ENCODE results near the gene PHKA2.

The PHKA2 gene

DNA sequence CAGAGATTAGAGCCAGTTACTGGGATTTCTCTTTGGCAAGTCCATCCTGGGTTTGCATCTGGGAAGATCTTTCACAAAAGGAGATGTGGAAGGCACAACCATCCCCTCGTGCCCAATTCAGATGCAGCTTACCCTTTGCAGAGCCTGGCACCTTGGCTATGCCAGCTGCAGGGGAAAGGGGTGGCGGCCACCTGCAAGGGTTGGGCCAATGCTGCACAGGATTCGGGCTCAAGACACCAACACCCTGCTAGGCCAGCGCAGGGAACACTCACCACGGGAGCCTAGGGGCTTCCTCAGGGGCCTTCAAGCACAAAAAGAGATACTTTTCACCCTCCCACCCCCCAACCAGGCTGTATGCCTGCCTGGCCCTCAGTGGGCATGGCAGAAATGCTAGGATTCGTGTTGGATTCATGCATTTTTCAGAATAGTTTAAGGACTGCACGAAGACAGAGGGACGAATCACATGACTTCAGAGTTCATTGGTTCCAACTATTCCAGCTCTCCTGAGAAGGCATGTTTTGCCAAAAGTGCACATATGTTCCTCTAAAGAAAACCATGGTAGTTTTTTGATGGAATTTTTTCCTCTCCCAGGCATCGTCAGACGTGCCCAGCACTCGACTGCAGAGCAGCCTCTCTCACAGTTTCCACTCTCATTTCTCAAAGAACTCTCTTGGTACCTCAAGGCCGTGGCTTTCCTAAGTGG lies 94.4 kb downstream of the PHKA2 start:
- DNase-seq: no peak

DNA sequence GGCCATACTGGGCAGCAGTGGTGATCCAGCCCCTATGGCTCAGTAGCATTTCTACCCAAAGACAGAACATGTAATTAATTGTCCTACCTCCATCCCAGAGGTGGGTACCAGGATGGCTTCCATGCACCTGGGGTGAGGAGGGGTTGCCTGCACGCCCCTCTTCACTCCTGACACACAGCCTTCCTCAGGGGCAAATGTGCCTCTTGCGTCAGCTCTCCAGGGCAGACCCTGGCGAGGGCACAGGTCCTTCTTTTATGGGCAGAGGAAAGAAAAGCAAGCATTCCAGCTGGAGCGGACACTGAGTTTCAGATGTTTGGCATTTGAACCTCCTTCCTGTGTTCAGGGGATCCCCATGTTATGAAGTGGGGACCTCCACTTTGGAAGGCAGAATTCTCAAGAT lies 95.6 kb downstream of the PHKA2 start:
- no peak for DNase-seq

DNA sequence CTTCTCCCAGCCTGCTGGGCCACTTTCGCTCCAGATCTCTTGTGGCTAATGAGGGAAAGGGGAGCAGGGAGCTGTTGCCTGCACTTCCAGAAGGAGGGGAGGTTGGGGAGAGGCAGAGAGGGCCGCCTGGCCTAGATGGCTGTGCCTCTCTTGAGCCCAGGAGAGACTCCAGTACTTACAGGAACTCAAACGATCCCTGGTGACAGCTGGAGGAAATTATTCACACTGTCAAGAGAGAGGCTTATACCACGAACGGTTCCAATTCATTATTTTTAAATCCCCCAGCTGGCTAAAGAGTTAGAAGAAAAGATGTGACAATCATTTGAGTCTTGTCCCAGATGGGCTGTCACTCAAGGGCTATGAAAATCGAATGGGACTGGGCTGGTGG lies 96.1 kb downstream of the PHKA2 start:
- DNase-seq: no peak

DNA sequence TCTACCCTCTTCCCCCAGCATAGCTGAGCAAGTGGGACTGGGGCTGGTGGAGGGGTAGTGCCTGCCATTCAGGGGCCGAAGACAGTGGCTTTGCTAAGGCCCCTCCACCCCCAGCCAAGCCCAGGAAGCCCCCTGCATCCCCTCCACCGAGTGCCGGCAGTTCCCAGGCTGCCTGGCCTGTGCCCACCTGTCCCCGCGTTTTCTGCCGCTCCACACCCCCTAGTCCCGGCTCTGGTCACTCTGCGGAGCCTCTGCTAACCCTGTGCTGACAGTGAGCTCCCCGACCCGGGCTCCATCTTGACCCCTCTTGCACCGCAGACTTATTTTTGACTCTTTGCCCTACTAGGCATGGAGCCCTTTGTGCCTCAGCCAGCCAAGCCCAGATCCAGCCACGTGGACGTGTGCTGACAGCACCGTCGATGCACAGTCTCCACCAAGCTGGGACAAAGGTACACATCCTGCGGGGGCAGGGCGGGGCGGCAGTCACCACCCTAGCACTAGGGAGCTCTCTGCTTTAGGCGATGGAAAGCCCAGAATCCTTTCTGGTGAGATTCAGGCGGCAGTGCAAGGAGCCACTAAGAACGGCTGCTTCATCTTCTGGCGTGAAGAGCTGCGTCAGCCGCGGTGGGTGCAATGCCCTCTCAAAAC lies 96.6 kb downstream of the PHKA2 start:
- no peak for DNase-seq

DNA sequence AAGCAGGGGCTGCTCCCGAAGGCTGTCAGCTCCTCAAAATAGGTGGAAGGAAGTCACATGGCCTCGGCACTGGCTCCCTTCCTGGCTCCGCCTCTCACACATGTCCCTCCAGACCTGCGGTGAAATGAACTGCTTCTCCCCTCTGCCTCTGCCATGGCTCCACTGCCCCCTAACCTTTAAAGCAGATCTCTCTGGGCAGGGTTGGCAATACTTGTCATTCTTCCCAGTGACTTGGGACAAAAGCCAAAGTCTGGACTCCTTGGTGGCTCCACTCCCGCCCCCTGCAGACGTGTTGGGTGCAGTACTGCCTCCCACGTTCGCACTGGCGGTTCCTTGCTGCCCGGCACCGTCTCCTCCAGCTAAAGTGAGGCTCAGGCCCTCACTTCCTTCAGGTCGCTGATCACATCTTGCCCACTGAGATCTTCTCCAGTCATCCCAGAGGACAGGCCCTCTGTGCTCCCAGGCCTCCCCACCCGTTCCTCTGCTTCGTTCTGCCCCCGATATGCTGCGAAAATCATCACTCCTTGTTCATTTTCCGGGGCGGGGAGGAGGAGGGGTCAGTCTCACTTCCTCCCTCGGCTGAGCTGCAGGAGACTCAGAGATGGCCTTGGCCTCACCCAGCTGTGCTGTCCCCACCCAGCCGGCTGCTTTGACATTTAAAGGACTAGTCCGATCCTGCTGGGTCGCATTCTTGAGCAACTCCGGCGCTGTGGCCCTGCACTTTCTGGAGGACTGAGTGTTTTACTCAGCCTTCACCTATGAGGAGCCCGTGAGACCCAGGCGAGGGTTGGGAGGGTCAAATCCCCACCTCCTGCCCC lies 97.4 kb downstream of the PHKA2 start:
- peak; percentile 34 for DNase-seq

DNA sequence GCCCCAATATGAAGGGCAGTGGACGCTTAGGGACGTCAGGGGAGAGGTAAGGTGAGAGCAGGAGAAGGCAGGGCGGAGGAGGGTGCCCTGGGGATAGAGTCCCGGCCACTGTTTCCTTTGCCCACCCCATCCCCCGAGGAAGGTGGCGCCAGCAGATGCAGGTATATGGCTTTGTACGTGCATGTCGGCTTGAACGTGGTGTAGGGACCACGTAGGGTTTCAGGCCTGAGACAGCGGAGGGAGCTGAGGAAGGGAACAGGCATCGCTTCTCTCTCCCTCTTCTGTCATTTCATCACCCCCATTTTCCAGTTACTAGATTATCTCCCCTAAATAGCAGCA lies 97.9 kb downstream of the PHKA2 start:
- DNase-seq: no peak

DNA sequence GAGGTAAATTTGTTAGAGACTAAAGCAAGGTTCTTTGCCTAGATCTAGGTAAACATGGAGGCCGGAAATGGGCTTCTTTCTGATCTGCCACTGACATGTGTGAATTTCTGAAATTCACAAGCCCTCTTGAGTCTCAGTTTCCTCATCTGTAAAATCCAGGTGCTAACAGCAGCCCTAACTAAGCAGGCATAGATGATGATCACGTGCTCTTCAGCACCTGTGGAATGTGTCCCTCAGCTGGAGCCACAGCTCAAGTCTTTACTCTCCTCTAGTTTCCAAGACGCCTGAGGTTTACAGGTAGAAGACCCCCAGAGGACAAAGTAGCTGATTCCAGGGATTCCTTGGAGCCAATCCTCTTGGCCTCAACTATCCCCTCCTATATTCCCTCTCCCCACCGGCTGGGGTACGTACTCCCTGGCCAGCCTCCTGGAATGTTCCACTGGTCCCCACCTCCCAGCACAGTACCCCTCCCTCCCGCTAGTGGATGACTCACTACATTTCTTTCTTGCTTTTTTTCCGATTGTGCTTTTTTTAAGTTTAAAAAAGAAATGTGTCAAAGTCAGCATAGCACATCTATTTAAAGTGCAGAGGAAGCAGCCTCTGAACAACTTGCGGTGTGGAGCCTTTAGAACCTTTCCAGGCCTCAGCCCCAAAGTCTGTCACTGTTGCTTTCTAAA lies 98.4 kb downstream of the PHKA2 start:
- peak; percentile 41 for DNase-seq

DNA sequence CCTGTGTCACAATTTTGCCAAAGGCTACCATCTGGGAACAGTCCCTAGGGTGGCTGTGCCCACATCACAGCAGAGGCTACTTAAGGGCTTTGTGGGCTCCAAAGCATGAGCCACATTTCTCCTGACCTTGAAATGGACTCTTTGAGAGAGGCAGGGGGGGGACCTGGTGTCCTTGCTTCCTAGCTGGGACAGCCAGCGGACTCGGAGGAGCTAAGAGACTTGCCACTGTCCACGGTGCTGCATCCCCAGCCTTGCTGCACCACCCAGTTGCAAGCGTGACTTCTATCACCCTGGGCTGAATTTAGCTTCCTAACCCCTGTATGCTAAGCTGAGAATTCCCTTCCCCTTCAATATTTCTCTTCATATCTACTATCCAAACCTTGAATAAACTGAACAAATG lies 99.0 kb downstream of the PHKA2 start:
- no peak for DNase-seq

DNA sequence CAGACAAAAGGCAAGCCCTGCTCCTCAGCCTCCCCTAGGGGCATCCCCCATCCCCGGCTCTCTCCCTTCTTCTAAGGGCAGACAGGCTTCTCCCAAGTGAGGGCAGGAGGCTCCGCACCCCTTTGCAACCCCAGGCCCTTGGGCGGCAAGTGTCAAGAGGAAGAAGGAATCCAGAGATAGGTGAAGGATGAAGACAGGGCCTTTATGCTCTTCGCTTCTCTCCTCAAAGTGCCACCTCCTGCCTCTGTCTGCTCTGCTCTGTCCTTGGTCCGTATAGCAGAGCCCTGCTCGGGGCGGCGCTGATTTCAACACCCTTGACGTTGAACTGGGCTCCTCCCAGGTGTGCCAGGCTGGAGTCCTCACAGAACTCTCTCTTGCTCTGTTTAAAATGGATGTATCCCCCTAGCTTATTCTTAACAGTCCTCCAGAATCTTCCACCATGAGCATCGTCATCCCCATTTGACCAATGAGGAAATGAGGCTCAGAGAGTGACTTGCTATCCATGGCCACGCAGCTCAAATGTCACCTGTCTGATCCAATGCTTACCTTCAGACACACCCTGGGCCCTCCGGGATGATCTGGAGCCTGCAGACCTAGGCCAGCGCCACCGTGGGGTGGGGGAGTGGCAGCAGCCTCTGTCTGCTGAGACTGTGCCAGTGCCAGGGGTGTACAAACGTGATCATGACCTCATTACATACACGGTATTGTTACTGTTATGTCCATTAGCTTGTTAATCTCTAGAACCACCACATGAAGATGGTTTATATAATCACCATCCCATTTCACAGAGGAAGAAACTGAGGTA lies 99.8 kb downstream of the PHKA2 start:
- no peak for DNase-seq

DNA sequence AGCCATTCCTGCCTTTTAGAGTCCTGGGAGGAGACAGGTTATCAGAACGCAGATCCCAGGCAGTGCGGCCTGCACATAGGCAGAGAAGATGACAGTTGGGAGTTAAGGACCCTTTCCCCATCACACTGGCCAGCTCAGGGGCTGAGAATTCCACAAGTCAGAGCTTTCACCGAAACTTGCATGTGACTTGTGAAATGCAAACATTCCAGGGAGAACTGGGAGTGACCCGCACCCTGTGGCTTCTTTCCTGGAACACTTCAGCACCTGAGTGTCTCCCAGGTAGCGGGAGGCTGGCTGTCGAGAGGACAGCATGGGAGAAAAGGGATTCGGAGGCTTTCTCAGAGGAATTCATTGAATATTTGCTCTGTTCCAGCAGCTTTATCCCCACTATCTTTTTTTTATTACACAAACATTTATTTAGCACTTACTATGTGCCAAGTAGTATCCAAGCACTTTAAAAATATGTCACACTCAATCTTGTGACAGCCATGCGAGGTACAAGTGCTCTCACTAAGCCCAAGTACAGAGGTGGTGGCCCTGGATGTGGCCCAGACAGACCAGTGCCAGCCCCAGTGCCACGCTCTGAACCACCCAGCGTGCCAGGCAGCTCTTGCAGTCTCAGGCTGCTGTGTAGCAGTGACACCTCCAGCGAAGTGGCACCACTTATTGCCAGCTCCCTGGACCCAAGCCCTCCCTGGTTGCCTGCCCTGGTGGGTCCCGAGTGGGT lies 100.5 kb downstream of the PHKA2 start:
- no peak for DNase-seq

DNA sequence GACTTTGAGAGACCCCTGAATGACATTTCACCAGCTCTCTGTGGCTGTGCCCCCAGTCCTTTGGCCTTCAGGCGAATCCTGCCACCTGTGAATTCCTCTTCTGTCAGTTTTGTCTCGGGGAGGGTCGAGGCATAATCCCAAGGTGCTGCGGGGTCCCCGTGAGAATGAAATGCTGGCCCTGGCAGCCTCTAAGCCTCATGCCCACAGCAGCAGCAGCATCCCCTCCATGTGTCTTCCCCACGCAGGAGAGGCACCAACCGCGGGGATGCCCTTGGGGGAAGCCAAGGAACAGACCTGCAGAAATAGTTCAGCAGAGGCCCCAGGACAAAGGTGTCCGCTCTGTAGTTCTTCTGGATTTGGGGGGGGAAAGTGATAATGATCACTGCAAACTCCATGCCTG lies 104.8 kb downstream of the PHKA2 start:
- DNase-seq: no peak

DNA sequence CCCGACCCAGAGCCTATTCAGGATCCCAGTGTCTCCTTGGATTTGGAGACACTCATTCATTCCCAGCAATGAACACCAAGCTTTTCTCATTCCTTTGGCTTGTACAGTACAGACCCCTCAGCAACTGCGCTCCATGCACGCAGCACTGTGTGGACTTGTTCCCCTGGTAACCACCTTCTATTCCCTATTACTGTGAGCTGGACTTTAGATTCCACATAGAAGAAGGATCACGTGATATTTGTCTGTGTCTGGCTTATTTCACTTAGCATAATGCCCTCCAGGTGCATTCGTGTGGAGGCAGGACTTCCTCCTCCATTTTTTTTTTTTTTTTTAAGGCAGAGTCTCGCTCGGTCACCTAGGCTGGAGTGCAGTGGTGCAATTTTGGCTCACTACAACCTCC lies 106.4 kb downstream of the PHKA2 start:
- DNase-seq: no peak

DNA sequence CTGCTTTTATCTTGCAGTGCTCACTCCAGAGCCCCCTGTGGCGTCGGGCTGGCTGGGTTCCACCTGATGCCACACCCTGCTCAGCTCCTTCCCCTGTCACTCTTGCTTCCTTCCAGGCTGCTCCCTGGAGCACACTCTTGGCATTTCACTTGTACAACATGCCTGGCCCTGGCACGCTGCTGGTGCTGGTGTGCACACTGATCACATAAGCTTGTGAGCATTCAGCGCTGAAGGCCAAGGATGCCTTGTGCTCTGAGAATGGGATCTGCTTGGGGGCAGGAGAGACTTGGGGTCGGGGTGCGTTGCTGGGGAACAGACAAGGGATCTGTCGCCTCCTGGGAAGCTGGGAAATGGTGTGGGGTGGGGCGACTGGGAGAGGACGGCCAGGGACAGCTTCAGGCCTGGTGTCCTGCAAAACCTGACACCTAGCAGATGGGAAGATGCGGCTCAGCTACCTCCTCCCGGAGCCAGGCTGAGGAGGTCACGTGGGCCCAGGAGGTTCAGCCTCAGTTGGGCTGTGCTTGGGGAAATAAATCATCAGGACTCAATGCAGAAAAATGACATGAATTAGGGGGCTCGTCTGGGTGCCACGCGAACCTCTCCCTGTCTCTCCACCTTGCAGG lies 108.5 kb downstream of the PHKA2 start:
- DNase-seq: no peak

DNA sequence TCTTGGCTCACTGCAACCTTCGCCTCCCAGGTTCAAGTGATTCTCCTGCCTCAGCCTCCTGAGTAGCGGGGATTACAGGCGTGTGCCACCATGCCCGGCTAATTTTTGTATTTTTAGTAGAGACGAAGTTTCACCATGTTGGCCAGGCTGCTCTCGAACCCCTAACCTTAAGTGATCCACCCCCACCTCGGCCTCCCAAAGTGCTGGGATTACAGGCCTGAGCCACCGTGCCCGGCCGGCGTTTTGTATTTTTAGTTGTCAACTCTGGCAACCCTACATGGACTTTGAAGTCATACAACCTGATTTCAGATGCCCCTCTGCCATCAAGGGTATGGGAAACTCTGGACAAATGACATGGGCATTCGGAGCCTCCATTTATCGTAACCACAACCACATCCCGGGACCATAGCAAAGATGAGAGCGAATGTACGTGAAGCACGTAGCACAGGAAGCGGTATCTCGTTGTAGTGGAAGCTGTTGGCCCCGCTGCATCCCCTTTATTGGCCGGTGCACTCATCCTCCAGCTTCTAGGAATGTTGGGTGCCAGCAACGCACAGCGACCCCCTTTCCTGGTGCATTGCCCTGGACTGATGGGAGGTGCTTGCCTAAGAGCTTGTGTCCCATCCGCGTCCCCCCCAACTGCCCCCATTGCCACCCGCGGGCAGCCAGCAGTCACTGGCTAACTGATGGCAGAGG lies 109.2 kb downstream of the PHKA2 start:
- no peak for DNase-seq

DNA sequence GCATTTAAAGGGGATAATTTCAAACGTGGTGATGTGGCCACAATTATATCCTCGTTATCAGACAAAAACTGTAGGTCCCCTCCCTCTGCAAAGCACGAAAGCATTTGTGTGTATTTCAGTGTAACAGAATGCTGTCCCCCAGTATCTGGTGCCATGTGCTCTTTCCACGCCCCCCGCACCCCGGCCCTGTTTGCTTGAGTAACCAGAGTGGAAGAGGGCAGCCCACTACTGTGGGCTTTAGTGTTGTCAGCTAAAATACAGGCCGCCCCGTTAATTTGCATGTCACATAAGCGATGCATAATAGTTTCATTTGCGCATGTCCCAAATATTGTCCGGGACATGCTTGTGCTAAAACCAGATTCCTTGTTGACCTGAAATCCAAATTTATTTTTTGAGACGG lies 110.1 kb downstream of the PHKA2 start:
- DNase-seq: no peak

DNA sequence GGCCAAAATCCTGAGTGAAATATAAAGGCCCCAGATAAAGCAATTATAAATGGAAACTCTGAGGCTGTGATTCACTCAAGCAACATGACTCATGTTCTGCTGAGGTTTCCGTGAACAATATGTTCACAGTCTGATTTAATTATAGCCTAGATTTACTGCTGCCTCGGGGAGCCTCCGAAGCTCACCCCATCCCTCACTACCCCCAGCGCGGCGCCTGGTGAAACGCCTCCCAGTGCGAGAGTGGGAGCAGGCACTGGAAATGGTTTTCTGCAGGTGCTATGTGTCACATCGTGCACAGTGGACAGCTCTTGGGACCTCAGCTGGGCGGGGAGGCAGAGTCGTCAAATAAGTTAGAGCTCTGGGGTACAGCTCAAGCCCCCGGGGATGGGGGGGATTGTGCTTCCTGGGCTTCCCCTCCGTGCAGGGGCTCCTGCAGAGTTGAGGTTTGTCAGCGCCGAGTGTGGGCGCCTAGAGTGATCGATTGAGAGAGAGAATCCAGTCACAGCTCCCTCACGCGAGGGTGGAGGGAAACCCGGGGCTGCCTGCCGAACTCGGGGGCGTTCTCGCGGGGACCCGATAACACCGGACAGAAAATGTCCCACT lies 110.6 kb downstream of the PHKA2 start:
- DNase-seq: peak; percentile 75

DNA sequence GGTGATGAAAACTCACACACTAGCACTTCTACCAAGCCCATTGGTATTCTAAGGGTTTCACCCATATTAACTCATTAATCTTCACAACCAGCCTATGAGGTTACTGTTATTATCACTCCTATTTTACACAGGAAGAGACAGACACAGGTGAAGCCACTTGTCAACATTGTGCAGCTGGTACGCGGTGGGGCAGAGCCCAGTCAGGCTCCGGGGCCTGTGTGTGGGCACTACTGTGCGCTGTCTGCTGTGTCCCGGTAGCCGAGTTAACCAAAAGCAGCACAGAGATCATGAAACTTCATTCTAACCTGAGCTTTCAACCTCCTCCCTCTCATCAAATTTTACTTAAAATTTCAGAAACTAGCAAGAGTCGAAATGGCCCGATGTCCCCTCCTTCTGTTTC lies 111.3 kb downstream of the PHKA2 start:
- no peak for DNase-seq

DNA sequence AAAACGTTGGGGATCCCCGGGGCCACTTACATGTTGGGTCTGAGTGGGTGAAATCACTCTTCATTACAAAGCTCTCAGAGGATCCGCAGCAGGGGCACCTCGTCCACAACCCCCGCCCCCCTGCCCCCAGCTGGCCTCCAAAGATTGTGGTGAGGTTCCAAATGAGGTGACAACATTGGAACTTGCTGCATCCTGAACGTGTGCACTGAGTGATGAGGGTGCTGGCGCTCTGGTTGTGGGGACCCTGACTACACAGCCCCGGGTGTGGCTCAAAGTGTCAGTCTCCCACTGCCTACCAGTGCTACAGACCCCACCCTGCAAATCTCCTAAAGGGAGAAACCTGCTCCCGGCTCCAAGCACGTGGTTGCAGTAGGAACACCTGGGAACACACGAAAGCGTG lies 111.9 kb downstream of the PHKA2 start:
- DNase-seq: no peak

DNA sequence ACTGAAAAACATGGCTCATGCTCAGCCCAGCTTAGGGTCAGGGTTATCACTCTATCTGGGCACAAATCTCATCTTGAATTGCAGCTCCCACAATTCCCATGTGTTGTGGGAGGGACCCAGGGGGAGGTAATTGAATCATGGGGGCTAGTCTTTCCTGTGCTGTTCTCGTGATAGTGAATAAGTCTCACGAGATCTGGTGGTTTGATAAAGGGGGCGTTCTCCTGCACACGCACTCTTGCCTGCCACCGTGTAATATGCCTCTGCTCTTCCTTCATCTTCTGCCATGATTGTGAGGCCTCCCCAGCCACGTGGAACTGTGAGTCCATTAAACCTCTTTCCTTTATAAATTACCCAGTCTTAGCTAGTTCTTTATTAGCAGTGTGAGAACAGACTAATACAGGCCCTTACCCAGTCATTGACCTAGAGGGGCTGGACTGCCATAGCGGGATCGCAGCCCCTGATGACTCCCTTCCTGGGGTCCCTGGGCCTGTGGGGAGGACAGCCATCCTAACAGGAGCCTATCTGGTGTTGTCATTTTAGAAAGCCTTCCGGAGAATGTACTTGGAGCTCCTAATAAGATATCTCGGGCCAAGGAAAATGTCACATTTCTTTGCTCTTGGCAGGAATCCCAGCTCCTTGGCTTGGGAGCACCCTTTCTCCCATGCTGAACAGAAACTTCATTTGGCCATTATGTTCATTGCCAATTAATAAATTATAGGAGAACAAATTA lies 112.6 kb downstream of the PHKA2 start:
- no peak for DNase-seq

Data from fibroblast of skin of abdomen (primary cell).